Astrocyte (in vitro differentiated cells and primary cell): ENCODE measurements around the gene KLHDC10.

Experiments used
- EZH2 ChIP-seq: IDR thresholded peaks from 2 replicates; pipeline ENCODE4 v1.6.1; 2012; ENCODE audit warnings: mild to moderate bottlenecking, low read length, inconsistent platforms; ENCODE audit not compliant: insufficient read depth
- TF ChIP-seq, protein P1 (sequence below): IDR thresholded peaks from 2 replicates; pipeline ENCODE4 v1.5.1; 2011; ENCODE audit warnings: low read depth, mild to moderate bottlenecking, inconsistent platforms, low read length, moderate library complexity; ENCODE audit not compliant: insufficient read depth

- TF ChIP-seq, protein P1, sequence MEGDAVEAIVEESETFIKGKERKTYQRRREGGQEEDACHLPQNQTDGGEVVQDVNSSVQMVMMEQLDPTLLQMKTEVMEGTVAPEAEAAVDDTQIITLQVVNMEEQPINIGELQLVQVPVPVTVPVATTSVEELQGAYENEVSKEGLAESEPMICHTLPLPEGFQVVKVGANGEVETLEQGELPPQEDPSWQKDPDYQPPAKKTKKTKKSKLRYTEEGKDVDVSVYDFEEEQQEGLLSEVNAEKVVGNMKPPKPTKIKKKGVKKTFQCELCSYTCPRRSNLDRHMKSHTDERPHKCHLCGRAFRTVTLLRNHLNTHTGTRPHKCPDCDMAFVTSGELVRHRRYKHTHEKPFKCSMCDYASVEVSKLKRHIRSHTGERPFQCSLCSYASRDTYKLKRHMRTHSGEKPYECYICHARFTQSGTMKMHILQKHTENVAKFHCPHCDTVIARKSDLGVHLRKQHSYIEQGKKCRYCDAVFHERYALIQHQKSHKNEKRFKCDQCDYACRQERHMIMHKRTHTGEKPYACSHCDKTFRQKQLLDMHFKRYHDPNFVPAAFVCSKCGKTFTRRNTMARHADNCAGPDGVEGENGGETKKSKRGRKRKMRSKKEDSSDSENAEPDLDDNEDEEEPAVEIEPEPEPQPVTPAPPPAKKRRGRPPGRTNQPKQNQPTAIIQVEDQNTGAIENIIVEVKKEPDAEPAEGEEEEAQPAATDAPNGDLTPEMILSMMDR, result no peak
- no peak for TF ChIP-seq EZH2
These were observed 4.7 kb upstream of the KLHDC10 start for GRCh38 chr7:130065500-130066152.
